ENCODE measurements around the gene RAB7B. TPM values are rescaled to one million over a fixed set of nuclear protein-coding genes. Genes with fewer than 3 reads are reported as not detected.

The RAB7B gene
- total RNA-seq, 2 donors from 2014 or later, result 0.34 to 2.3 TPM

Other genes starting within 250 kb of the RAB7B start
- gene RAB29, start 227.9 kb downstream of the RAB7B start, total RNA-seq, result 1 to 10 TPM; 7.3 to 8.0 TPM
- 1 to 10 TPM; 4.4 to 4.9 TPM for gene SLC41A1, start 190.2 kb downstream of the RAB7B start, total RNA-seq
- gene PM20D1, start 153.3 kb downstream of the RAB7B start, total RNA-seq, result under 1 TPM in 1 of 2 donors, not detected in 1; 0.17 TPM
- gene SLC26A9, start 59.9 kb downstream of the RAB7B start, total RNA-seq, result not detected
- 10 to 100 TPM; 20.7 to 57.4 TPM for gene CTSE, start 20.5 kb upstream of the RAB7B start, total RNA-seq
- gene RHEX, start 49.8 kb upstream of the RAB7B start, total RNA-seq, result 1 to 10 TPM in 1 of 2 donors, under 1 TPM in 1; 0.43 to 1.6 TPM
- gene AVPR1B, start 114.0 kb upstream of the RAB7B start, total RNA-seq, result under 1 TPM; 0.61 to 0.89 TPM
- 1 to 10 TPM; 1.9 to 2.5 TPM for gene FAM72A, start 199.4 kb upstream of the RAB7B start, total RNA-seq
- gene SRGAP2, start 200.1 kb upstream of the RAB7B start, total RNA-seq, result 10 to 100 TPM; 13.1 to 15.0 TPM

All from left colon (tissue), 2 donors.